ENCODE data around the gene KICS2. TPM values are rescaled to one million over a fixed set of nuclear protein-coding genes. Genes with fewer than 3 reads are reported as not detected.

KICS2 gene
- total RNA-seq, 6 experiments from 2014 or later: 3.7 to 5.8 (median 5.0) TPM

DNA sequence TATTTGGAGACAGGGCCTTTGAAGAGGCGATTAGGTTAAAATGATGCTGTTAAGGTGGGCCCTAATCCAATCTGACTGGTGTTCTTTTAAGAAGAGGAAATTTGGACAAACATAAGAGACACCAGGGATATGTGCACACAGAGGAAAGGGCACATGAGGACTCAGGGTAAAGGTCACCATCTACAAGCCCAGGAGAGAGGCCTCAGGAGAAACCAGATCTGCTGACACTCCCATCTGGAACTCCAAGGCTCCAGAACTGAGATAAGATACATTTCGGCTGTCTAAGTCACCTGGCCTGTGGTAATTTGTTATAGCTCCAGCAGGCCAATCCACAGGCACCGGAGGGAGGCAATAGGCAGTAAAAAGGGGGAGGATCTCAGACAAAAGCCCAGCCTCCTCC lies 48.6 kb downstream of the KICS2 start:
- H3K9me3 Mint-ChIP-seq: no peaks in the 10 kb centered on the region
- TF ChIP-seq, protein P1, sequence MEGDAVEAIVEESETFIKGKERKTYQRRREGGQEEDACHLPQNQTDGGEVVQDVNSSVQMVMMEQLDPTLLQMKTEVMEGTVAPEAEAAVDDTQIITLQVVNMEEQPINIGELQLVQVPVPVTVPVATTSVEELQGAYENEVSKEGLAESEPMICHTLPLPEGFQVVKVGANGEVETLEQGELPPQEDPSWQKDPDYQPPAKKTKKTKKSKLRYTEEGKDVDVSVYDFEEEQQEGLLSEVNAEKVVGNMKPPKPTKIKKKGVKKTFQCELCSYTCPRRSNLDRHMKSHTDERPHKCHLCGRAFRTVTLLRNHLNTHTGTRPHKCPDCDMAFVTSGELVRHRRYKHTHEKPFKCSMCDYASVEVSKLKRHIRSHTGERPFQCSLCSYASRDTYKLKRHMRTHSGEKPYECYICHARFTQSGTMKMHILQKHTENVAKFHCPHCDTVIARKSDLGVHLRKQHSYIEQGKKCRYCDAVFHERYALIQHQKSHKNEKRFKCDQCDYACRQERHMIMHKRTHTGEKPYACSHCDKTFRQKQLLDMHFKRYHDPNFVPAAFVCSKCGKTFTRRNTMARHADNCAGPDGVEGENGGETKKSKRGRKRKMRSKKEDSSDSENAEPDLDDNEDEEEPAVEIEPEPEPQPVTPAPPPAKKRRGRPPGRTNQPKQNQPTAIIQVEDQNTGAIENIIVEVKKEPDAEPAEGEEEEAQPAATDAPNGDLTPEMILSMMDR (IDR thresholded peaks at IDR 0.05): no peak
- DNase-seq: no peak
- H3K27ac Mint-ChIP-seq: peak overlapping the region; percentile 88
- H3K4me3 Mint-ChIP-seq: no peak overlapping the region
- H3K36me3 Mint-ChIP-seq (ENCODE audit: low read depth): no peaks in the 10 kb centered on the region
- H3K27me3 Mint-ChIP-seq (ENCODE audit: insufficient read depth): peaks cover 2% of the 10 kb centered on the region; the same call in 1 of the 2 replicates
- peaks cover 74% of the 10 kb centered on the region for H3K4me1 Mint-ChIP-seq (ENCODE audit: low read depth)

Other genes with a start within 250 kb of the KICS2 start
- gene C12orf56, start 168.5 kb upstream of the KICS2 start, total RNA-seq (2021; fragmentation: NEBNext Ultra II Directional; extraction: Animal tissue kit (Norgen Biotek cat#: 25700)): not detected
- gene XPOT, start 182.1 kb upstream of the KICS2 start, total RNA-seq (2021; fragmentation: NEBNext Ultra II Directional; extraction: Animal tissue kit (Norgen Biotek cat#: 25700)): 10 to 100 TPM; 78.1 to 97.9 (median 84.7) TPM
- gene TBK1, start 229.8 kb upstream of the KICS2 start, total RNA-seq (2021; fragmentation: NEBNext Ultra II Directional; extraction: Animal tissue kit (Norgen Biotek cat#: 25700)): 10 to 100 TPM; 20.2 to 23.8 (median 21.0) TPM